GM18499 (cell line): ENCODE results near the gene RAB3A.

Source experiments
- ATAC-seq: cut with Tn5 transposase; IDR thresholded peaks from one replicate; pipeline ENCODE4 v1.9.1; 2021; ENCODE audit warnings: moderate number of reproducible peaks; ENCODE audit not compliant: insufficient read depth, unreplicated experiment

Gene RAB3A

DNA sequence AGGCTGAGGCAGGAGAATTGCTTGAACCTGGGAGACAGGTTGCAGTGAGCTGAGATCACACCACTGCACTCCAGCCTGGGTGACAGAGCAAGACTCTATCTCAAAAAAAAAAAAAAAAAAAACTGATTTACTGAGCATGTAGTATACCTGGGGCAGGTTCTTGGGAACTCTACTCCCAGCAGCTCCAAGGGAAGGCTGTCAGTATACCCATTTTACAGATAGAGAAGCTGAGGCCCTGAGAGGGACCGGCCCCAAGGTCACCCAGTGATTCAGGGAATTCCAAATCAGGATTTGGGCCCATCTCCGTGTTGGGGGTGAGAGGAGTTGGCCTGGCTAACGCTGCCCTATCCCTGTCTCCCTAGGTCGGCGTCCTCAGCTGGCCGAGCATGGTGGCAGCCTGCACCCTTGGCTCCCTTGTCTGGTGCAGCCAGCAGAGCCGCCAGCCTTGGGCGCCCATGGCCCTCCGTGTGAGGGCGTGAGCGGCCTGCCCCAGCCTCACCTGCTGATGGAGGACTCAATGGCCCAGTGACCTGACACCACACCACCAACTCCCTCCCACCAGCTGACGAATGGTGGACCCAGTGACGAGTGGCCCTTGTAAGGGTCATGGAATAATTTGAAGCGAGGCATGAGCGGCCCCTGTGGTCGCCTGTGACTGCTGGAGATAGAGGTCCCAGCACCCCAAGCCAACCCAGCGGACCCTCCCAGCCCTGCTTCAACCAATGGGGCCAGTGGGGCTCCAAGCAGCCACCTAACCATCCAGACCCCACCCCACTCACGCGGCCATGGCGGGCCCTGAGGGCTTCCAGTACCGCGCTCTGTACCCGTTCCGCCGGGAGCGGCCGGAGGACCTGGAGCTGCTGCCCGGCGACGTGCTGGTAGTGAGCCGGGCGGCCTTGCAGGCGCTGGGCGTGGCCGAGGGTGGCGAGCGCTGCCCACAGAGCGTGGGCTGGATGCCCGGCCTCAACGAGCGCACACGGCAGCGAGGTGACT, 48.5 kb downstream of the RAB3A start:
- no peak for ATAC-seq

DNA sequence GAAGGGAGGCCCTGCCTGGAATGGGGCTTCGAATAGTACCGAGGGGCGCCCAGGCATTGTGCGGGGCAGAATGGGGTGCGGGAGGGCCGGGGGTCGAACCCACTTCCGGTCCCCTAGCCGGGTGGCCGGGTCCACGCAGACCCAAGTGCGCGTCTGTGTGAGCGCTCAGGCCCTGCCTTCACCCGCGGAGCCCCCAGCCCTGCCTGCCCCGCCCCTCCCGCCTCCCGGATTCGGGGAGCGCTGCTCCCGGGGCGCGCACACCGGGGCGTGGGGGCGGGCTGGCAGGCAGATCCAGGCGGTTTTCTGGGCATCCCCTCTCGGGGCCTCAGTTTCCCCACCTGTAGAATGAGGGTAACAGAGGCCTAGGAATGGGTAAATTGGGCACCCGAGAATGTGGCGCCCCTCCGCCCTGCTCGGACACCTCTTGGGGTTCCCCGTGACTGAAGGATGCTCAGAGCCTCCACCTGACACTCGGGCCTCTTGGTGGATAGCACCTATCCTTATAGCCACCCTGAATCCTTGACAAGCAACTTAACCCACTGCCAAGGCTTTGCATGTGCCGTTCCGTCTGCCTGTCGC, 50.2 kb downstream of the RAB3A start:
- ATAC-seq, result no peak

DNA sequence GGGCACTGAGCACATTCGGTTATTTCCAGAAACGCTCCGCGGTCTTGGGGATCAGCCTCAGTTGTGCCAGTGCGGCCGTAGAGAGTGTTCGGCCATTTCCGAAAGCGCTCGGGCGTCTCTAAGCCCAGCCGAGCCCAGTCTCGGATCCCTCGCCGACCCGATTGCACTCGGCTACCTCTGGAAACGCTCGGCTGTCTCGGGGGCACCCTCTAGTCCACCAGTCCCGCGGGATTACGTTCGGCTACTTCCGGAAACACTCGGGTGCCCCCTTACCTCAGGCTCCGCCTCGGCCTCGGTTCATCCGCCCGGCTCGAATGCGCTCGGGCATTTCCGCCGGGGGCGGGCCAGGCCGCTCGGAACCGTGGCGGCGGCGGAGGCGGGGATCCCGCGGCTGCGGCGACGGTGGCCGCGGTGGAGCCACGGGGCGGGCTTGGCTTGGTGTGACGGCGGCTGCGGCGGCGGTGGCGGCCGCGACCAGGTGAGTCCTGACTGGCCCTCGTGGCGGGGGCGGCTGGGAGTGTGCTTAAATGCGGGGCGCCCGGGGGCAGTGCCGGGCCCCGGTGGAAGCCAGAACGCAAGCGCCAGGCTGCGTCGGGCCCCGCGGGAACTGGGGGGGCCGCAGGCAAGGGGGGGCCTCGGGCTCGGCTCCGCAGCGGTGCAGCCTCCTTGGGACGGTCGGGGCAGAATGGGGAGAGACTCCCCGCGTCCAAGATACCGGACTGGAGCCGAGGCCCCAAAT, 50.9 kb downstream of the RAB3A start, which contains the start of gene PIK3R2:
Gene PIK3R2, plus strand, starts transcription at position 347 of the 739 bp plus-strand sequence. CDS start 2,717 bp downstream, outside the sequence.
- ATAC-seq, result peak; percentile 44

DNA sequence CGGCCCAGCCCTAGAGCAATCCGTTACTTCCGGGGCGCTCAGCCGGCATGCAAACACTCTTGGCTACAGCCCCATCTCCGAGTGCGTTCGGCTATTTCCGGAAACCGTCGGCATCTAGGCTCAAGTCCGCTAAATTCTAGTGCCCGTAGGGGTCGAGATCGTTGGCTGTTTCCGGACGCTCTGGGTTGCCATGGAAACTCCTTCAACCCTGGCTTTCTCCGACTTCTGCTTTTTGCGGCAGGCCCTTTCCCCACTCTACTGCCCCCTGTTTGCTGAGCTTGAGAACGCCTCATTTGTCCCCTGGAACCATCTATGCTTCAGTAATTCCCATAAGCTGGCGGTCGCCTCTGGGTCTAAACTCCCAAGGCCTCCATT, 51.4 kb downstream of the RAB3A start:
- ATAC-seq, result peak; percentile 57

DNA sequence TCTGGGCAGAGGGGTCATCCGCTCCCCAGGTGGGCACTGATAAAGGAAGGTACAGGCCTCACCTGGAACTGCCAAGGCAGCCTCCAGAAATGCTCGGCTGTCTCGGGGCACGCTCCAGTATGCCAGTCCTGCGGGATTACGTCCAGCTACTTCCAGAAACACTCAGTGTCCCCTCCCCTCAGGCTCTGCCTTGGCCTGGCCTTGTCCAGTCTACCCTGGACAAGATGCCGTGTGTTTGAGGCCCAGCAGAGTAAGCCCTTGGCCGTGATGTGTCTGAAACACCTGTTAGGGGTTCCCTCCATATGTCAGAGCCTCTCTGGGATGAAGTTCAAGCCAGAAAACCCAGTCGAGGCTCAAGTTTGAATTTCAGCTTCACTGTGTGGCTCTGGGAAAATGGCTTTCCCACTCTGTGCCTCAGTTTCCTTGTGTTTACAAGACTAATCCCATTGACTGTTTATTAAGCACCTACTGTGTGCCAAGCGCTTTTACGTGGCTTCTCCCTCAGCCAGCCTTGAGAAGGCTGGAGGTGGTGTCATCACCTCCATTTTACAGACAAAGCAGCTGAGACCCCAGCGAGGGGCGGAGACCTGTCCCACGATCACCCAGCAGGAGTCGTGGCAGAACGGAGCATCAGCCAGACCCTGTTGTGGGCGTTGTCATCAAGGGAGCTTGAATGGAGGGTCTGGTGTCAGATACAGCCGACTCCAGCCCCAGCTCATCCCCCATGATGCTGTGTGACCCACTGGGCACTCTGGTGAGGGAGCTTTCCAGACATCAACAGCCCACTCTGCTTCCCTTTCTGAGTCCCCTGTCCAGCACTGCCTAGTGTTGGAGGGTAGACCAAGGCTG, 52.8 kb downstream of the RAB3A start:
- no peak for ATAC-seq

DNA sequence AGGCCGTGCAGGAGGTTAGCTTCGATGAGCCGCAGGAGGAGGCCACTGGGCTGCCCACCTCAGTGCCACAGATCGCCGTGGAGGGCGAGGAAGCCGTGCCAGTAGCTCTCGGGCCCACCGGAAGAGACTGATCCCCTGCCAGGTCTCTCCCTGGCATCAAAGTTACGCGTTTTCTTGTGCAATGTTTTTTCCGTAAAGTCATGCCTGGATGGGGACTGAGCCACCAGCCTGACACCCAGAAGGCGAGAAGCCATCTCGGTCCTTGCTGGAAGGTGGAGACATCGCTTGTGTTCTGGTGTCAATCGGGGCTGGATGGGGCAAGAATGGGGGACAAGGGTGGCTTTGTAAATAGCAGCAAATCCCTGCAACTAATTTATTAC, 54.3 kb downstream of the RAB3A start:
- ATAC-seq, result no peak

DNA sequence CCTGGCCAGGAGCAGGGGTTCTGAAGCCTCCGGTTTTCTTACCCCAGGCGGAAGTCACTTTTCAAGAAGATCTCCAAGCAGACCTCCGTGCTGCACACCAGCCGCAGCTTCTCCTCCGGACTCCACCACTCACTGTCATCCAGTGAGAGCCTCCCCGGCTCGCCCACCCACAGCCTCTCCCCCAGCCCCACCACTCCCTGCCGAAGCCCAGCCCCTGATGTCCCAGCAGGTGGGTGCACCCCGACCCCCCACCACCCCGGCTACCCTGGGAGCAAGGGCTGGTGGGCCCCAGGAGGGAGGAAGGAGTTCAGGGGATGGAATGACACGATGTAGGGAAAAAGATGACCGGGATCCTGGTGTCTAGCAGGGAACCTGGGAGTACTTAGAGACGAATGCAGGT, 56.4 kb downstream of the RAB3A start:
- ATAC-seq, result no peak
